Measurements from ENCODE around the gene STXBP1.

The STXBP1 gene

DNA sequence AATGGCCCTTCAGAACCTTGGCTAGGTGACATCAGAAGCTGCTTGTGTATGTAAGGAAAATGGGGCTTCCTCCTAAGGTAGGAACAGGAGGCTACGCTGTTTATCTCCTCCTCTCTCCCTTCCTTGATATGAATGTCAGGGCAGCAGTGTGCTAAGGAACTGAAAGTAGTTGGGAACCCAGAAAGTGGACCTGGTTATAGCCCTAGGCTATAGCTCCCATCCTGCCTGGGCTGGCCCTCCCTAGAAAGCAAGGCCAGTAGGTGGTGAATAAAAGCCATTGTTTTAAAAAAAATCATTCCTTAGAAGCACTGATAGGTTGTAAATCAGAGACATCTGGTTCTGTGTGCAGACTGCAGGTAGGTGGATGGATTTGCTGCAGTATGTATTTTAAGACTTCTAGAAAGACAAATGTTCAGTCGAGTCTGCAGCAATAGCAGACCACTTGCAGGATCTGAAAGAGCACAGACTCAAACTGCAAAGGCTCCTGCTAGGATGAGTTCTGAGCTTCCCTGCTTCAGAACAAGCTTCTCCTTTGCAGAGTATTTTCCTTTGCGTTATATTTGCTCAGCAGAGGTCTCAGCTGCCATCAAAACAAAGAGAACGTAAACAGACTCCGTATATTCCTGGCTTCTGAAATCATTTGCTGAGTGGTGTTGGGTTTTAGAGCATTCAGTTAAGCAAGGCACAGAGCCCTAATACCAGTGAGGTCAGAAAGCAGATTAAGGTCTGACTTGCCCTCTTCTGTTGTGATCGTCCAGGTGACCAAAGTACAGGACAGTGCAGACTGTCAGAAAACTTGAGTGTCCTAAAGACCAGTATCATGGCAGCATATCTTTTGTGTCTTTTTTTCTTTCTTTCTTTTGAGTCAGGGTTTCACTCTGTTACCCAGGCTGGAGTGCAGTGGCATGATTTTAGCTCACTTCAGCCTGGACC is 74.7 kb downstream of the STXBP1 start:
- no peaks in the 10 kb centered on the region for H3F3A ChIP-seq (ENCODE audit: insufficient read depth, low read length)
- no peaks in the 10 kb centered on the region for H3K9me2 ChIP-seq (ENCODE audit: low read depth, low read length)
- no peak overlapping the region for H3K4me3 ChIP-seq (ENCODE audit: low read depth, low read length, poor library complexity, severe bottlenecking)
- H3K9ac ChIP-seq (ENCODE audit: low read length): no peak overlapping the region
- H4K20me1 ChIP-seq (ENCODE audit: insufficient read depth, low read length): no peaks in the 10 kb centered on the region
- no peaks in the 10 kb centered on the region for H3K9me3 ChIP-seq (ENCODE audit: low read length)
- H3K36me3 ChIP-seq (ENCODE audit: insufficient read depth, low read length): no peaks in the 10 kb centered on the region
- no peak overlapping the region for H2AFZ ChIP-seq (ENCODE audit: low read length)
- no peaks in the 10 kb centered on the region; the same call in 1 of the 2 replicates for H3K27me3 ChIP-seq (ENCODE audit: insufficient read depth, low read length)
- no peak overlapping the region for H3K4me2 ChIP-seq (ENCODE audit: low read length)
- H3K4me1 ChIP-seq (ENCODE audit: insufficient read depth, low read length, severe bottlenecking): no peaks in the 10 kb centered on the region
- TF ChIP-seq, protein P1, sequence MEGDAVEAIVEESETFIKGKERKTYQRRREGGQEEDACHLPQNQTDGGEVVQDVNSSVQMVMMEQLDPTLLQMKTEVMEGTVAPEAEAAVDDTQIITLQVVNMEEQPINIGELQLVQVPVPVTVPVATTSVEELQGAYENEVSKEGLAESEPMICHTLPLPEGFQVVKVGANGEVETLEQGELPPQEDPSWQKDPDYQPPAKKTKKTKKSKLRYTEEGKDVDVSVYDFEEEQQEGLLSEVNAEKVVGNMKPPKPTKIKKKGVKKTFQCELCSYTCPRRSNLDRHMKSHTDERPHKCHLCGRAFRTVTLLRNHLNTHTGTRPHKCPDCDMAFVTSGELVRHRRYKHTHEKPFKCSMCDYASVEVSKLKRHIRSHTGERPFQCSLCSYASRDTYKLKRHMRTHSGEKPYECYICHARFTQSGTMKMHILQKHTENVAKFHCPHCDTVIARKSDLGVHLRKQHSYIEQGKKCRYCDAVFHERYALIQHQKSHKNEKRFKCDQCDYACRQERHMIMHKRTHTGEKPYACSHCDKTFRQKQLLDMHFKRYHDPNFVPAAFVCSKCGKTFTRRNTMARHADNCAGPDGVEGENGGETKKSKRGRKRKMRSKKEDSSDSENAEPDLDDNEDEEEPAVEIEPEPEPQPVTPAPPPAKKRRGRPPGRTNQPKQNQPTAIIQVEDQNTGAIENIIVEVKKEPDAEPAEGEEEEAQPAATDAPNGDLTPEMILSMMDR (IDR thresholded peaks at IDR 0.05; ENCODE audit: low read length): no peak
- no peak for TF ChIP-seq EZH2 (IDR thresholded peaks at IDR 0.05; ENCODE audit: borderline replicate concordance, low read length)
- H3K27ac ChIP-seq (ENCODE audit: low read depth, low read length, poor library complexity, severe bottlenecking): no peak overlapping the region
- H3K79me2 ChIP-seq (ENCODE audit: insufficient read depth, low read length): no peaks in the 10 kb centered on the region

- Histone ChIP-seq H3K36me3 (ENCODE audit: insufficient read depth, low read length) (no peaks in the 10 kb centered on the region), H3K4me1 (ENCODE audit: insufficient read depth, low read length, severe bottlenecking) (no peaks in the 10 kb centered on the region), H3K4me2 (ENCODE audit: low read length) (no peak overlapping the region), H3F3A (ENCODE audit: insufficient read depth, low read length) (no peaks in the 10 kb centered on the region), H3K27me3 (ENCODE audit: insufficient read depth, low read length) (no peaks in the 10 kb centered on the region; the same call in none of the 2 replicates), H3K4me3 (ENCODE audit: low read depth, low read length, poor library complexity, severe bottlenecking) (no peak overlapping the region), H4K20me1 (ENCODE audit: insufficient read depth, low read length) (no peaks in the 10 kb centered on the region), H3K9me3 (ENCODE audit: low read length) (no peaks in the 10 kb centered on the region), H3K27ac (ENCODE audit: low read depth, low read length, poor library complexity, severe bottlenecking) (no peak overlapping the region), H3K9ac (ENCODE audit: low read length) (no peak overlapping the region), H3K9me2 (ENCODE audit: low read depth, low read length) (no peaks in the 10 kb centered on the region), H2AFZ (ENCODE audit: low read length) (no peak overlapping the region), H3K79me2 (ENCODE audit: insufficient read depth, low read length) (no peaks in the 10 kb centered on the region)
- no peak for TF ChIP-seq EZH2 (IDR thresholded peaks at IDR 0.05; ENCODE audit: borderline replicate concordance, low read length)
- TF ChIP-seq, protein P1 (IDR thresholded peaks at IDR 0.05; ENCODE audit: low read length): no peak
Measured at GRCh38 chr9:127689329-127690000, 77.4 kb downstream of the STXBP1 start.

- Histone ChIP-seq H2AFZ (ENCODE audit: low read length) (no peak overlapping the region), H3K9ac (ENCODE audit: low read length) (no peak overlapping the region), H3K4me1 (ENCODE audit: insufficient read depth, low read length, severe bottlenecking) (no peaks in the 10 kb centered on the region), H3K4me3 (ENCODE audit: low read depth, low read length, poor library complexity, severe bottlenecking) (no peak overlapping the region), H4K20me1 (ENCODE audit: insufficient read depth, low read length) (no peaks in the 10 kb centered on the region), H3F3A (ENCODE audit: insufficient read depth, low read length) (no peaks in the 10 kb centered on the region), H3K9me3 (ENCODE audit: low read length) (no peaks in the 10 kb centered on the region), H3K27me3 (ENCODE audit: insufficient read depth, low read length) (no peaks in the 10 kb centered on the region; the same call in none of the 2 replicates), H3K79me2 (ENCODE audit: insufficient read depth, low read length) (no peaks in the 10 kb centered on the region), H3K36me3 (ENCODE audit: insufficient read depth, low read length) (no peaks in the 10 kb centered on the region), H3K9me2 (ENCODE audit: low read depth, low read length) (no peaks in the 10 kb centered on the region), H3K4me2 (ENCODE audit: low read length) (no peak overlapping the region), H3K27ac (ENCODE audit: low read depth, low read length, poor library complexity, severe bottlenecking) (no peak overlapping the region)
- TF ChIP-seq EZH2 (IDR thresholded peaks at IDR 0.05; ENCODE audit: borderline replicate concordance, low read length): no peak
- TF ChIP-seq, protein P1 (IDR thresholded peaks at IDR 0.05; ENCODE audit: low read length): no peak
Measured at GRCh38 chr9:127690735-127691134, 78.7 kb downstream of the STXBP1 start.

Measured in OCI-LY1 (cell line).